Endothelial cell of umbilical vein (primary cell): ENCODE measurements around the gene CD34. TPM values are rescaled to one million over a fixed set of nuclear protein-coding genes. Genes with fewer than 3 reads are reported as not detected.

Source experiments
- BruUV-seq: library from RNA; stranded (reverse); fragments of 400-500 nt; replicated peaks from 2 replicates; lab custom pipeline; 2021; lab: Mats Ljungman, UMichigan
- CTCF ChIA-PET: fragments of 300-600, 350-600 bp; sonication (Branson Sonifier 250); formaldehyde crosslinking; loops from one replicate; lab custom pipeline; 2021; ENCODE audit warnings: antibody characterized with exemption, inconsistent platforms; lab: Charles Lee
- POLR2A ChIA-PET: fragments of 300-600, 350-600 bp; sonication (Branson Sonifier 250); formaldehyde crosslinking; loops from one replicate; lab custom pipeline; 2021; ENCODE audit warnings: antibody characterized with exemption, inconsistent platforms; lab: Charles Lee
- DNase-seq: peaks from one replicate; pipeline ENCODE4 v3.0.0-alpha.2; 2011; ENCODE audit warnings: low read depth, low spot score
- FAIRE-seq: peaks from 2 replicates; lab custom pipeline; 2011; peaks lifted over from hg19 to GRCh38; lab: Jason Lieb, UNC
- H2AFZ ChIP-seq: 2 replicates; pipeline ENCODE4 v1.6.0; 2012; ENCODE audit warnings: low read depth, low read length, control low read depth, inconsistent platforms
- H3K27ac ChIP-seq: 2 replicates; pipeline ENCODE4 v1.5.1; 2011; ENCODE audit warnings: low read depth, mild to moderate bottlenecking, control low read depth, low read length, moderate library complexity; ENCODE audit not compliant: insufficient read depth
- H3K27me3 ChIP-seq, 2 experiments: 2 replicates each; pipeline versions ENCODE4 v1.6.0 to v1.6.1; 2011; ENCODE audit warnings: low read length in 2 of 2, mixed read lengths in 1 of 2; ENCODE audit not compliant: control insufficient read depth in 2 of 2, insufficient read depth in 2 of 2
- H3K36me3 ChIP-seq, 2 experiments: 2 replicates in 1 of 2; 3 replicates in 1 of 2; pipeline ENCODE4 v1.5.1; 2011; ENCODE audit warnings: low read length in 2 of 2, mild to moderate bottlenecking in 1 of 2, moderate library complexity in 1 of 2; ENCODE audit not compliant: control insufficient read depth in 2 of 2, insufficient read depth in 2 of 2; ENCODE audit errors: extremely low read depth in 1 of 2
- H3K4me1 ChIP-seq: 3 replicates; pipeline ENCODE4 v1.5.1; 2011; ENCODE audit warnings: mild to moderate bottlenecking, low read length; ENCODE audit not compliant: control insufficient read depth, insufficient read depth; ENCODE audit errors: extremely low read depth
- H3K4me2 ChIP-seq: 2 replicates; pipeline ENCODE4 v1.6.1; 2011; ENCODE audit warnings: low read length, control low read depth, mixed read lengths; ENCODE audit not compliant: insufficient read depth
- H3K4me3 ChIP-seq, 3 experiments: fragments of 200-600 bp in 1 of 3; sonication (generic), shearing (Covaris generic) in 1 of 3; replicated peaks in 1 of 3; 2 replicates each; pipeline ENCODE4 v1.5.1; 2011 to 2016; ENCODE audit warnings: control low read depth in 3 of 3, low read length in 3 of 3, mild to moderate bottlenecking in 2 of 3, inconsistent platforms in 1 of 3, low read depth in 1 of 3, moderate library complexity in 1 of 3; ENCODE audit not compliant: insufficient read depth in 1 of 3
- H3K79me2 ChIP-seq: 2 replicates; pipeline ENCODE4 v1.6.0; 2012; ENCODE audit warnings: low read length, inconsistent platforms; ENCODE audit not compliant: control insufficient read depth, insufficient read depth
- H3K9ac ChIP-seq: replicated peaks from 2 replicates; pipeline ENCODE3; 2011; ENCODE audit warnings: low read length, control low read depth; ENCODE audit not compliant: insufficient read depth; ENCODE audit errors: extremely low read depth
- H3K9me1 ChIP-seq: replicated peaks from 3 replicates; pipeline ENCODE4 v1.6.0; 2011; ENCODE audit warnings: mild to moderate bottlenecking, low read length; ENCODE audit not compliant: control insufficient read depth, insufficient read depth; ENCODE audit errors: extremely low read depth
- H3K9me3 ChIP-seq: replicated peaks from 2 replicates; pipeline ENCODE4 v1.5.1; 2012; ENCODE audit warnings: low read length, inconsistent platforms; ENCODE audit not compliant: control insufficient read depth, insufficient read depth
- H4K20me1 ChIP-seq: replicated peaks from 2 replicates; pipeline ENCODE3; 2011; ENCODE audit warnings: mild to moderate bottlenecking, low read length; ENCODE audit not compliant: control insufficient read depth, insufficient read depth; ENCODE audit errors: extremely low read depth
- CTCF ChIP-seq, 2 donors: IDR thresholded peaks; 1 replicate in 1 of 2; 2 replicates in 1 of 2; pipeline ENCODE4 v1.5.1; 2011; ENCODE audit warnings: low read length in 2 of 2, mild to moderate bottlenecking in 2 of 2, moderate library complexity in 2 of 2, control low read depth in 1 of 2, inconsistent platforms in 1 of 2, low read depth in 1 of 2; ENCODE audit not compliant: insufficient read depth in 1 of 2; ENCODE audit errors: extremely low read depth in 1 of 2
- EZH2 ChIP-seq: IDR thresholded peaks from 2 replicates; pipeline ENCODE4 v1.6.1; 2012; ENCODE audit warnings: borderline replicate concordance, low read depth, mild to moderate bottlenecking, moderate library complexity, low read length, inconsistent platforms; ENCODE audit not compliant: severe bottlenecking
- FOS ChIP-seq: IDR thresholded peaks from 2 replicates; pipeline ENCODE4 v1.6.1; 2011; ENCODE audit warnings: mild to moderate bottlenecking, low read length, moderate library complexity, borderline replicate concordance; ENCODE audit not compliant: insufficient read depth
- GATA2 ChIP-seq: IDR thresholded peaks from 2 replicates; pipeline ENCODE4 v1.7.0; 2011; ENCODE audit warnings: low read depth, mild to moderate bottlenecking, moderate library complexity, mixed read lengths, low read length; ENCODE audit not compliant: insufficient read length, insufficient read depth
- MAX ChIP-seq: IDR thresholded peaks from 2 replicates; pipeline ENCODE4 v1.6.1; 2011; ENCODE audit not compliant: insufficient read depth, insufficient read length
- POLR2A ChIP-seq: IDR thresholded peaks from 2 replicates; pipeline ENCODE4 v1.6.1; 2012; ENCODE audit warnings: low read depth, mild to moderate bottlenecking, control low read depth, low read length
- POLR2AphosphoS5 ChIP-seq: IDR thresholded peaks from 2 replicates; pipeline ENCODE4 v1.6.1; 2012; ENCODE audit warnings: low read depth, mild to moderate bottlenecking, control low read depth, low read length, moderate library complexity; ENCODE audit not compliant: insufficient read depth
- dilution Hi-C: fragments of 300-500 bp; cut with MboI; formaldehyde crosslinking; loops from one replicate; pipeline ENCODE4 v1.15.0; 2019; ENCODE audit warnings: low sequenced_read_pairs; ENCODE audit not compliant: extremely low pct_ligation_motif_present
- intact Hi-C: fragments of 100-400 bp; cut with micrococcal nuclease; formaldehyde crosslinking; loops from one replicate; pipeline ENCODE4 v1.10.0; 2022
- polyA plus RNA-seq, 4 experiments: library from polyadenylated mRNA; depleted of rRNA in 3 of 4; stranded (reverse) in 3 of 4; unstranded in 1 of 4; fragments of >200 nt; gene quantifications; 2 replicates each; pipeline versions ENCODE4 v1.2.1 to v1.2.3, GENCODE V29; 2011 to 2012; ENCODE audit warnings: missing spikeins in 1 of 4
- total RNA-seq: library from RNA; stranded (reverse); gene quantifications from 2 replicates; pipeline ENCODE4 v1.2.3, GENCODE V29; 2021

The CD34 gene
- total and polyA plus RNA-seq, 2 donors (not counting 3 experiments of a cell fraction or from before 2014, with no cell fraction given): 102 to 174 TPM

GRCh38 chr1:207959910-207960309, 49.0 kb upstream of the CD34 start:
- Histone ChIP-seq H3K9me3 (no peaks in the 10 kb centered on the region), H3K36me3 (no peaks in the 10 kb centered on the region), H3K27ac (no peak overlapping the region), H3K79me2 (no peaks in the 10 kb centered on the region), H3K9ac (no peak overlapping the region), H3K4me3 (no peak overlapping the region), H2AFZ (no peak overlapping the region), H3K27me3 (no peaks in the 10 kb centered on the region), H3K4me2 (no peak overlapping the region), H3K4me1 (peaks cover 35% of the 10 kb centered on the region), H3K9me1 (no peaks in the 10 kb centered on the region), H4K20me1 (no peaks in the 10 kb centered on the region)
- dilution Hi-C loops (no loop called here), intact Hi-C loops (no loop called here)
- TF ChIP-seq EZH2 (no peak), POLR2A (no peak), GATA2 (no peak), FOS (no peak), MAX (no peak)
- POLR2A ChIA-PET: no interaction called here
- FAIRE-seq (no peak), DNase-seq (no peak)
- no TSS peak for BruUV-seq
- CTCF ChIA-PET: interaction anchor here (3.9 to 7.2 kb wide), 2 partner anchors 62 to 74 kb away, joined by 35 to 321 read pairs; no protein-coding TSS in a partner anchor

- peak overlapping the region; percentile 9 to 24 (median 16) for H3K4me3 ChIP-seq
- peak overlapping the region; percentile 87 for H2AFZ ChIP-seq
- H3K9me3 ChIP-seq: no peaks in the 10 kb centered on the region
- H4K20me1 ChIP-seq: no peaks in the 10 kb centered on the region
- FAIRE-seq (no peak), DNase-seq (peak; percentile 63)
- H3K9me1 ChIP-seq: no peaks in the 10 kb centered on the region
- peak overlapping the region; percentile 43 for H3K9ac ChIP-seq
- intact Hi-C loops: no loop called here
- H3K36me3 ChIP-seq: no peaks in the 10 kb centered on the region
- H3K4me1 ChIP-seq: peaks cover 30% of the 10 kb centered on the region
- dilution Hi-C loops: no loop called here
- ChIA-PET POLR2A (no interaction called here), CTCF (interaction anchor here (3.9 to 7.2 kb wide), 2 partner anchors 61 to 74 kb away, joined by 35 to 321 read pairs; no protein-coding TSS in a partner anchor)
- no TSS peak for BruUV-seq
- no peaks in the 10 kb centered on the region for H3K27me3 ChIP-seq
- H3K27ac ChIP-seq: no peak overlapping the region
- H3K79me2 ChIP-seq: no peaks in the 10 kb centered on the region
- no peak for TF ChIP-seq CTCF (IDR thresholded peaks at IDR 0.05; ENCODE audit: extremely low read depth in 1 of 2, insufficient read depth in 1 of 2, low read depth in 1 of 2, low read length in 2 of 2)
- no peak for TF ChIP-seq FOS
- no peak for TF ChIP-seq GATA2
- TF ChIP-seq POLR2AphosphoS5: peak; percentile 31
- TF ChIP-seq POLR2A: peak; percentile 40
- TF ChIP-seq EZH2: no peak
- peak overlapping the region; percentile 11 for H3K4me2 ChIP-seq
These were observed 48.4 kb upstream of the CD34 start for GRCh38 chr1:207959141-207959825.
